Breast epithelium (tissue), 3 donors: ENCODE results near the gene CNNM4.
A peak's percentile ranks its signal among the peaks of the same experiment; 100 is the strongest.

ENCODE experiments used
- POLR2A ChIP-seq: fragments of 450-650 bp; IDR thresholded peaks from one replicate; pipeline ENCODE4 v1.6.1; 2016; ENCODE audit warnings: antibody characterized with exemption, mild to moderate bottlenecking, moderate library complexity
- POLR2AphosphoS5 ChIP-seq, 3 donors: sonication (generic); formaldehyde crosslinking; IDR thresholded peaks; one replicate each; pipeline ENCODE4 v1.6.1; 2017; ENCODE audit warnings: antibody characterized with exemption in 3 of 3
- TF ChIP-seq, protein P1 (sequence below), 3 donors: fragments of 450-650 bp; IDR thresholded peaks; one replicate each; pipeline ENCODE4 v1.5.1; 2016 to 2017; ENCODE audit warnings: antibody characterized with exemption in 3 of 3, mild to moderate bottlenecking in 3 of 3, moderate library complexity in 3 of 3

DNA sequence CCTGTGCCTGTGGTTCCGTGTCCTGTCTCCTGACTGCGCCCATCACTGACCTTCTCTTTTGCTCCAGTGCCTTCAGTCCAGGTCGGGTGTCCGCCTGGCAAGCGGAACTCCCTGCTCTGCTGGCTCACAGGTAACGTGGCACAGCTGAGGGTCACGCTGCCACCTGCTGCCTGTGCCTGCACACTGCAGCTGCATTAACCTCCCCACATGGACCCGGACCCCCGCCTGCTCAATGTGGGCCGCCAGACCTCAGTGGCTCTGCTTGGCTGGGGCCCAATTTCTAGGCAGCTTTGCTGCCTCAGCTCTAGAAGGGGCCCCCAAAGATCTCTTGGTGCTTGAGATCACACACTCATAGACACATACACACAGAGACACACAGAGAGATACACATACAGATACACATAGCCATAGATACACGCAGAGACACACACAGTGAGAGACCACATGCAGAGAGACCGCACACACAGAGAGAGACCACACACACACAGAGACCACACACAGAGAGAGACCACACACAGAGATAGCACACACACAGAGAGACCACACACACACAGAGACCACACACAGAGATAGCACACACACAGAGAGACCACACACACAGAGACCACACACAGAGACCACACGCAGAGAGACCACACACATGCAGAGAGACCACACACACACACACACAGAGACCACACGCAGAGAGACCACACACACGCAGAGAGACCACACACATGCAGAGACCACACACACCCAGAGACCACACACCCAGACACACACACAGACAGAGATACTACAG lies 40.5 kb downstream of the CNNM4 start:
- TF ChIP-seq, protein P1, sequence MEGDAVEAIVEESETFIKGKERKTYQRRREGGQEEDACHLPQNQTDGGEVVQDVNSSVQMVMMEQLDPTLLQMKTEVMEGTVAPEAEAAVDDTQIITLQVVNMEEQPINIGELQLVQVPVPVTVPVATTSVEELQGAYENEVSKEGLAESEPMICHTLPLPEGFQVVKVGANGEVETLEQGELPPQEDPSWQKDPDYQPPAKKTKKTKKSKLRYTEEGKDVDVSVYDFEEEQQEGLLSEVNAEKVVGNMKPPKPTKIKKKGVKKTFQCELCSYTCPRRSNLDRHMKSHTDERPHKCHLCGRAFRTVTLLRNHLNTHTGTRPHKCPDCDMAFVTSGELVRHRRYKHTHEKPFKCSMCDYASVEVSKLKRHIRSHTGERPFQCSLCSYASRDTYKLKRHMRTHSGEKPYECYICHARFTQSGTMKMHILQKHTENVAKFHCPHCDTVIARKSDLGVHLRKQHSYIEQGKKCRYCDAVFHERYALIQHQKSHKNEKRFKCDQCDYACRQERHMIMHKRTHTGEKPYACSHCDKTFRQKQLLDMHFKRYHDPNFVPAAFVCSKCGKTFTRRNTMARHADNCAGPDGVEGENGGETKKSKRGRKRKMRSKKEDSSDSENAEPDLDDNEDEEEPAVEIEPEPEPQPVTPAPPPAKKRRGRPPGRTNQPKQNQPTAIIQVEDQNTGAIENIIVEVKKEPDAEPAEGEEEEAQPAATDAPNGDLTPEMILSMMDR (IDR thresholded peaks at IDR 0.05), result peak; percentile 64 to 94 (median 86)
- TF ChIP-seq POLR2AphosphoS5 (IDR thresholded peaks at IDR 0.05) (no peak), POLR2A (no peak)
